H9 (cell line): ENCODE results near the gene ADM. TPM values are rescaled to one million over a fixed set of nuclear protein-coding genes. Genes with fewer than 3 reads are reported as not detected.

Source experiments
- DNase-seq: peaks from one replicate; pipeline ENCODE4 v3.0.0-alpha.2; 2017
- H2AFZ ChIP-seq: one replicate; pipeline ENCODE4 v1.6.1; 2013; ENCODE audit warnings: mild to moderate bottlenecking, low read length, control low read depth, moderate library complexity
- H2AK5ac ChIP-seq: 2 replicates; pipeline ENCODE4 v1.6.1; 2013; ENCODE audit warnings: low read length, control low read depth, mixed read lengths; ENCODE audit not compliant: insufficient read length
- H2BK120ac ChIP-seq: one replicate; pipeline ENCODE4 v1.6.1; 2013; ENCODE audit warnings: low read depth, mild to moderate bottlenecking, low read length, control low read depth, inconsistent platforms; ENCODE audit not compliant: poor library complexity, severe bottlenecking
- H2BK12ac ChIP-seq: 2 replicates; pipeline ENCODE4 v1.6.1; 2013; ENCODE audit warnings: low read length, control low read depth, mixed read lengths, low read depth; ENCODE audit not compliant: insufficient read length
- H2BK15ac ChIP-seq: 2 replicates; pipeline ENCODE4 v1.6.1; 2013; ENCODE audit warnings: low read depth, low read length, control low read depth
- H2BK20ac ChIP-seq: one replicate; pipeline ENCODE4 v1.6.1; 2013; ENCODE audit warnings: low read depth, mild to moderate bottlenecking, low read length, control low read depth, inconsistent platforms; ENCODE audit not compliant: poor library complexity, severe bottlenecking
- H2BK5ac ChIP-seq: 2 replicates; pipeline ENCODE4 v1.6.1; 2013; ENCODE audit warnings: low read length, control low read depth, mixed read lengths; ENCODE audit not compliant: insufficient read length
- H3K14ac ChIP-seq: 2 replicates; pipeline ENCODE4 v1.6.1; 2013; ENCODE audit warnings: low read length, control low read depth; ENCODE audit not compliant: insufficient read depth
- H3K18ac ChIP-seq: 2 replicates; pipeline ENCODE4 v1.6.1; 2013; ENCODE audit warnings: low read depth, mild to moderate bottlenecking, mixed read lengths, low read length, control low read depth; ENCODE audit not compliant: insufficient read length
- H3K23ac ChIP-seq: 2 replicates; pipeline ENCODE4 v1.6.1; 2013; ENCODE audit warnings: low read length, control low read depth, mixed read lengths, low read depth; ENCODE audit not compliant: insufficient read length
- H3K23me2 ChIP-seq: 2 replicates; pipeline ENCODE4 v1.6.1; 2013; ENCODE audit warnings: low read depth, mild to moderate bottlenecking, mixed read lengths, low read length, control low read depth; ENCODE audit not compliant: insufficient read length, poor library complexity, severe bottlenecking
- H3K27ac ChIP-seq: 2 replicates; pipeline ENCODE4 v1.5.1; 2013; ENCODE audit warnings: low read length, control low read depth, mixed read lengths, low read depth; ENCODE audit not compliant: insufficient read length
- H3K27me3 ChIP-seq: 2 replicates; pipeline ENCODE4 v1.6.1; 2013; ENCODE audit warnings: low read length, control low read depth, inconsistent platforms; ENCODE audit not compliant: insufficient read depth
- H3K4ac ChIP-seq: 2 replicates; pipeline ENCODE4 v1.6.1; 2013; ENCODE audit warnings: low read depth, mild to moderate bottlenecking, control low read depth, inconsistent platforms, low read length, moderate library complexity
- H3K4me1 ChIP-seq: 2 replicates; pipeline ENCODE4 v1.6.1; 2013; ENCODE audit warnings: low read length, control low read depth, inconsistent platforms; ENCODE audit not compliant: insufficient read depth
- H3K4me2 ChIP-seq: 2 replicates; pipeline ENCODE4 v1.6.1; 2013; ENCODE audit warnings: low read length, control low read depth, mixed read lengths; ENCODE audit not compliant: insufficient read length, insufficient read depth
- H3K56ac ChIP-seq: 2 replicates; pipeline ENCODE4 v1.6.1; 2013; ENCODE audit warnings: low read depth, mild to moderate bottlenecking, mixed read lengths, low read length, control low read depth; ENCODE audit not compliant: insufficient read length
- H3K79me1 ChIP-seq: 2 replicates; pipeline ENCODE4 v1.6.1; 2013; ENCODE audit warnings: low read depth, mild to moderate bottlenecking, moderate library complexity, low read length, control low read depth, inconsistent platforms; ENCODE audit not compliant: insufficient read depth, poor library complexity, severe bottlenecking
- H3K79me2 ChIP-seq: 2 replicates; pipeline ENCODE4 v1.6.1; 2013; ENCODE audit warnings: low read length, control low read depth, inconsistent platforms; ENCODE audit not compliant: insufficient read depth
- H3K9ac ChIP-seq: 2 replicates; pipeline ENCODE4 v1.6.1; 2013; ENCODE audit warnings: low read length, control low read depth, mixed read lengths; ENCODE audit not compliant: insufficient read length; ENCODE audit errors: extremely low read depth
- H3K9me3 ChIP-seq: one replicate; pipeline ENCODE4 v1.6.1; 2013; ENCODE audit warnings: low read depth, low read length, inconsistent platforms; ENCODE audit not compliant: control insufficient read depth
- H3T11ph ChIP-seq: one replicate; pipeline ENCODE4 v1.6.1; 2013; ENCODE audit warnings: mild to moderate bottlenecking, low read length, control low read depth, inconsistent platforms
- H4K20me1 ChIP-seq: one replicate; pipeline ENCODE4 v1.6.1; 2013; ENCODE audit not compliant: control insufficient read depth, insufficient read length, insufficient read depth
- H4K5ac ChIP-seq: 2 replicates; pipeline ENCODE4 v1.6.1; 2013; ENCODE audit warnings: low read depth, mild to moderate bottlenecking, mixed read lengths, low read length, control low read depth; ENCODE audit not compliant: insufficient read length
- H4K8ac ChIP-seq: replicated peaks from 2 replicates; pipeline ENCODE4 v1.6.1; 2013; ENCODE audit warnings: low read length, control low read depth, mixed read lengths, low read depth; ENCODE audit not compliant: insufficient read length
- H4K91ac ChIP-seq: 2 replicates; pipeline ENCODE4 v1.6.1; 2013; ENCODE audit warnings: low read depth, mild to moderate bottlenecking, moderate library complexity, mixed read lengths, low read length, control low read depth; ENCODE audit not compliant: insufficient read length
- H3K27ac Mint-ChIP-seq, 3 experiments: 2 replicates in 2 of 3; 3 replicates in 1 of 3; pipeline ENCODE4 v1.8.0; 2020 to 2021; ENCODE audit warnings: mixed read lengths in 3 of 3, mild to moderate bottlenecking in 1 of 3, moderate library complexity in 1 of 3
- H3K27me3 Mint-ChIP-seq: 2 replicates; pipeline ENCODE4 v1.8.0; 2021; ENCODE audit warnings: low read depth, mild to moderate bottlenecking, moderate library complexity, mixed read lengths
- H3K36me3 Mint-ChIP-seq, 3 experiments: 2 replicates in 2 of 3; 3 replicates in 1 of 3; pipeline ENCODE4 v1.8.0; 2020 to 2021; ENCODE audit warnings: low read depth in 3 of 3, mixed read lengths in 3 of 3; ENCODE audit not compliant: insufficient read depth in 1 of 3
- H3K4me1 Mint-ChIP-seq, 2 experiments: 2 replicates each; pipeline ENCODE4 v1.8.0; 2020; ENCODE audit warnings: mixed read lengths in 2 of 2
- H3K4me3 Mint-ChIP-seq, 2 experiments: 2 replicates in 1 of 2; 3 replicates in 1 of 2; pipeline ENCODE4 v1.8.0; 2020 to 2021; ENCODE audit warnings: mild to moderate bottlenecking in 2 of 2, mixed read lengths in 2 of 2, moderate library complexity in 1 of 2
- H3K9me3 Mint-ChIP-seq, 2 experiments: 2 replicates in 1 of 2; 3 replicates in 1 of 2; pipeline ENCODE4 v1.8.0; 2020; ENCODE audit warnings: mild to moderate bottlenecking in 2 of 2, mixed read lengths in 2 of 2, moderate library complexity in 1 of 2
- WGBS: extraction: QIAGEN DNeasy Blood & Tissue Kit; methylation state at CpG from one replicate; pipeline ENCODE4 v1.1.7; 2013; ENCODE audit warnings: missing lambda C conversion rate, low lambda C conversion rate, mixed read lengths; ENCODE audit not compliant: insufficient read length; ENCODE audit errors: extremely low coverage; 5-methylcytosine and 5-hydroxymethylcytosine counted together
- total RNA-seq: library from RNA; stranded (reverse); gene quantifications from 2 replicates; pipeline ENCODE4 v1.2.1, GENCODE V29; 2021
- TF ChIP-seq, protein P1 (sequence below): fragments of 200-600 bp; sonication (generic); conservative IDR thresholded peaks from 3 replicates; pipeline ENCODE4 v1.8.0; 2021; ENCODE audit warnings: antibody characterized with exemption, mild to moderate bottlenecking

Gene ADM
- total RNA-seq, 1 experiment from 2014 or later = 99.1 TPM

DNA sequence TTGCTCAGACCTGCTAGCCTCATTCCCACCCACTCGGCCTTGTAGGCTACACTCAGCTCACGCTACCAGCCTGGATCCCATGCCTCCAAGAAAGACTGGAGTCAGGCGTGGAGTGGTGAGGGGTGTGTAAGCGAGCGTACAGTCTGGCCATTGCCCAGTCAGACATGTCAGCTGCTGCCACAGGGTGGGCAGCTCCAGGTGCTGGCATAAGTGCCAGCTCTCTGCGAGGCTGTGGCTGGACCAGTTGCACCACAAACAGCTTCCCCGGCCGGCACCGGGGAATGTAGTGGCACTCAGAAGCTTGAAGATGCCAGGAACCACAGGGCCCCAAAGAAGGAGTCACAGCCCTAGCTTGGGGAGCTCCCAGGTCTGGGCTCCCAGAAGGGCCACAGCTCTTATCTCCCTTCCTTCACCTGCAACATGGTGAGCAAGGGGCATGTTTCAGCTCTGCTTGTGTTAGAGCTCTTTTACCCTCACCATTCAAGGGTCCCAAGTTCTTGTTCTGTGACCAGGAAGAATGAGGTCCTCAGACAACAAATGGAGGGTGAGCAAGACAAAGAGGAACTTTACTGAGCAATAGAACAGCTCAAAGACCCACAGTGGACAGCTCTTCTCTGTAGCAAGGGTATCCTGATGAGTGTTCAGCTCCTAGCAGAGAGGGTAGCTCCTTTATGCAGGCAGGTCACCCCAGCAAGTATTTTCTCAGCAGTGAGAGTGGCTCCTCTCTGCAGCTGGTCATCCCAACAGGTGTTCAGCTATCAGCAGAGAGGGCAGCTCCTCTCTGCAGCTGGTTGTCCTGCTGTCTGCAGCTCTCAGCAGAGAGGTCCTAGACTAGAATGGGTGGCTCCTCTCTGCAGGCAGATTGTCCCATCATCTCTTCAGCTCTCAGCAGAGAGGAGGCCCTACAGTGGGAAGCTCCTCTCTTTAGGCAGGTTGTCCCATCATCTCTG lies 16.8 kb upstream of the ADM start:
- Mint-ChIP-seq H3K9me3 (no peaks in the 10 kb centered on the region; a peak in 1 of 5 replicates), H3K27ac (peak overlapping the region in 2 of 3 experiments; percentile 72 to 83; a peak in 3 of 7 replicates), H3K4me3 (no peak overlapping the region), H3K36me3 (peaks cover 0 to 3% (median 1%) of the 10 kb centered on the region in 3 experiments; a peak in 3 of 7 replicates), H3K27me3 (no peaks in the 10 kb centered on the region), H3K4me1 (peaks cover 35 to 44% of the 10 kb centered on the region in 2 experiments)
- H3K9ac ChIP-seq = no peak overlapping the region
- H2BK20ac ChIP-seq = no peak overlapping the region
- H2BK5ac ChIP-seq = no peak overlapping the region
- no CpG with 5 or more reads among the region's 9 CpGs for WGBS
- no peaks in the 10 kb centered on the region for H3K23me2 ChIP-seq
- H4K20me1 ChIP-seq = no peaks in the 10 kb centered on the region
- H3K27me3 ChIP-seq = no peaks in the 10 kb centered on the region
- no peak overlapping the region for H4K5ac ChIP-seq
- no peak overlapping the region for H2BK120ac ChIP-seq
- TF ChIP-seq, protein P1, sequence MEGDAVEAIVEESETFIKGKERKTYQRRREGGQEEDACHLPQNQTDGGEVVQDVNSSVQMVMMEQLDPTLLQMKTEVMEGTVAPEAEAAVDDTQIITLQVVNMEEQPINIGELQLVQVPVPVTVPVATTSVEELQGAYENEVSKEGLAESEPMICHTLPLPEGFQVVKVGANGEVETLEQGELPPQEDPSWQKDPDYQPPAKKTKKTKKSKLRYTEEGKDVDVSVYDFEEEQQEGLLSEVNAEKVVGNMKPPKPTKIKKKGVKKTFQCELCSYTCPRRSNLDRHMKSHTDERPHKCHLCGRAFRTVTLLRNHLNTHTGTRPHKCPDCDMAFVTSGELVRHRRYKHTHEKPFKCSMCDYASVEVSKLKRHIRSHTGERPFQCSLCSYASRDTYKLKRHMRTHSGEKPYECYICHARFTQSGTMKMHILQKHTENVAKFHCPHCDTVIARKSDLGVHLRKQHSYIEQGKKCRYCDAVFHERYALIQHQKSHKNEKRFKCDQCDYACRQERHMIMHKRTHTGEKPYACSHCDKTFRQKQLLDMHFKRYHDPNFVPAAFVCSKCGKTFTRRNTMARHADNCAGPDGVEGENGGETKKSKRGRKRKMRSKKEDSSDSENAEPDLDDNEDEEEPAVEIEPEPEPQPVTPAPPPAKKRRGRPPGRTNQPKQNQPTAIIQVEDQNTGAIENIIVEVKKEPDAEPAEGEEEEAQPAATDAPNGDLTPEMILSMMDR = no peak
- no peaks in the 10 kb centered on the region for H3K79me1 ChIP-seq
- H3K79me2 ChIP-seq = peaks cover 7% of the 10 kb centered on the region; the same call in 1 of the 2 replicates
- H3K14ac ChIP-seq = no peak overlapping the region
- no peak overlapping the region for H3K18ac ChIP-seq
- H3K56ac ChIP-seq = no peak overlapping the region
- no peak overlapping the region for H2BK12ac ChIP-seq
- H4K91ac ChIP-seq = no peak overlapping the region
- no peak overlapping the region for H2AK5ac ChIP-seq
- no peak overlapping the region for H3K23ac ChIP-seq
- no peak overlapping the region for H3T11ph ChIP-seq
- H3K4me1 ChIP-seq = peaks cover 5% of the 10 kb centered on the region; the same call in 1 of the 2 replicates
- no peak for DNase-seq
- no peak overlapping the region for H3K4ac ChIP-seq
- no peak overlapping the region for H3K4me2 ChIP-seq
- no peak overlapping the region for H2AFZ ChIP-seq
- H4K8ac ChIP-seq = no peak overlapping the region
- no peak overlapping the region for H2BK15ac ChIP-seq
- no peaks in the 10 kb centered on the region for H3K9me3 ChIP-seq
- no peak overlapping the region for H3K27ac ChIP-seq
